ENCODE data around the gene GORASP1. TPM values are rescaled to one million over a fixed set of nuclear protein-coding genes. Genes with fewer than 3 reads are reported as not detected.

The GORASP1 gene
- total RNA-seq, 5 donors from 2014 or later (not counting 1 experiment from before 2014, with no cell fraction given): 26.7 to 55.5 (median 41.5) TPM

GRCh38 chr3:39098473-39099000 is 8.9 kb downstream of the GORASP1 start:
- 97% methylated on average over 4 of the region's 8 CpGs for WGBS (ENCODE audit: insufficient coverage)
- peak overlapping the region in 1 of 2 donors; percentile 52 for H3K27ac Mint-ChIP-seq

GRCh38 chr3:39097716-39098472 is 9.5 kb downstream of the GORASP1 start:
- Mint-ChIP-seq H3K27ac (peak overlapping the region in 1 of 2 donors; percentile 36), H3K27me3 (no peaks in the 10 kb centered on the region), H3K4me3 (no peak overlapping the region), H3K4me1 (peaks cover 10 to 17% (median 16%) of the 10 kb centered on the region in 3 donors), H3K9me3 (no peaks in the 10 kb centered on the region), H3K36me3 (peaks cover 33% of the 10 kb centered on the region)
- H3K4me1 ChIP-seq (ENCODE audit: control insufficient read depth in 1 of 2, extremely low read depth in 1 of 2, insufficient read depth in 2 of 2, low read length in 2 of 2): peaks cover 0 to 3% of the 10 kb centered on the region in 2 experiments
- DNase-seq (no peak), ATAC-seq (replicated peaks in 1 of 4) (no peak)
- H3K9me3 ChIP-seq: no peaks in the 10 kb centered on the region
- 94% methylated on average over 6 of the region's 8 CpGs for WGBS (ENCODE audit: insufficient coverage)
- ChIA-PET CTCF (interaction anchor here (0.6 to 0.9 kb wide), 2 partner anchors 157 to 171 kb away, joined by 3 read pairs; no protein-coding TSS in a partner anchor), POLR2A (no interaction called here)
- peaks cover 21 to 76% of the 10 kb centered on the region in 2 donors for H3K36me3 ChIP-seq (ENCODE audit: control insufficient read depth in 2 of 2, extremely low read depth in 1 of 2, insufficient read depth in 1 of 2, low read length in 1 of 2)
- no peaks in the 10 kb centered on the region for H3K27me3 ChIP-seq (replicated peaks in 1 of 2; ENCODE audit: control insufficient read depth in 2 of 2, extremely low read depth in 1 of 2, insufficient read depth in 2 of 2, low read length in 1 of 2)
- no peak overlapping the region for H3K4me3 ChIP-seq (ENCODE audit: control insufficient read depth in 1 of 2, extremely low read depth in 1 of 2, low read length in 1 of 2)
- H3K27ac ChIP-seq (ENCODE audit: low read length): no peak overlapping the region

More at GRCh38 chr3:39098473-39099000, 8.9 kb downstream of the GORASP1 start:
- H3K9me3 Mint-ChIP-seq: no peaks in the 10 kb centered on the region
- H3K27me3 Mint-ChIP-seq: no peaks in the 10 kb centered on the region
- Histone ChIP-seq H3K9me3 (no peaks in the 10 kb centered on the region), H3K27me3 (replicated peaks in 1 of 2; ENCODE audit: control insufficient read depth in 2 of 2, extremely low read depth in 1 of 2, insufficient read depth in 2 of 2, low read length in 1 of 2) (no peaks in the 10 kb centered on the region), H3K27ac (ENCODE audit: low read length) (no peak overlapping the region), H3K36me3 (ENCODE audit: control insufficient read depth in 2 of 2, extremely low read depth in 1 of 2, insufficient read depth in 1 of 2, low read length in 1 of 2) (peaks cover 21 to 70% of the 10 kb centered on the region in 2 donors), H3K4me3 (ENCODE audit: control insufficient read depth in 1 of 2, extremely low read depth in 1 of 2, low read length in 1 of 2) (no peak overlapping the region), H3K4me1 (ENCODE audit: control insufficient read depth in 1 of 2, extremely low read depth in 1 of 2, insufficient read depth in 2 of 2, low read length in 2 of 2) (peaks cover 0 to 3% of the 10 kb centered on the region in 2 experiments)
- ChIA-PET CTCF (interaction anchor here in 1 of 2 donors (0.9 kb wide), 1 partner anchor 170 kb away, joined by 3 read pairs; no protein-coding TSS in a partner anchor), POLR2A (no interaction called here)
- DNase-seq: no peak
- peaks cover 33% of the 10 kb centered on the region for H3K36me3 Mint-ChIP-seq
- no peak overlapping the region for H3K4me3 Mint-ChIP-seq
- H3K4me1 Mint-ChIP-seq: peaks cover 17 to 24% (median 23%) of the 10 kb centered on the region in 3 donors
- no peak for ATAC-seq (replicated peaks in 1 of 4)

GRCh38 chr3:39096775-39097174 is 10.7 kb downstream of the GORASP1 start:
- Mint-ChIP-seq H3K27me3 (no peaks in the 10 kb centered on the region), H3K36me3 (peaks cover 38% of the 10 kb centered on the region), H3K4me1 (peaks cover 5 to 7% (median 5%) of the 10 kb centered on the region in 3 donors), H3K4me3 (no peak overlapping the region), H3K27ac (peak overlapping the region in 1 of 2 donors; percentile 64), H3K9me3 (no peaks in the 10 kb centered on the region)
- Histone ChIP-seq H3K27ac (ENCODE audit: low read length) (no peak overlapping the region), H3K4me1 (ENCODE audit: control insufficient read depth in 1 of 2, extremely low read depth in 1 of 2, insufficient read depth in 2 of 2, low read length in 2 of 2) (peaks cover 0 to 3% of the 10 kb centered on the region in 2 experiments), H3K4me3 (ENCODE audit: control insufficient read depth in 1 of 2, extremely low read depth in 1 of 2, low read length in 1 of 2) (no peak overlapping the region), H3K36me3 (ENCODE audit: control insufficient read depth in 2 of 2, extremely low read depth in 1 of 2, insufficient read depth in 1 of 2, low read length in 1 of 2) (peaks cover 27 to 86% of the 10 kb centered on the region in 2 donors), H3K9me3 (no peaks in the 10 kb centered on the region), H3K27me3 (replicated peaks in 1 of 2; ENCODE audit: control insufficient read depth in 2 of 2, extremely low read depth in 1 of 2, insufficient read depth in 2 of 2, low read length in 1 of 2) (no peaks in the 10 kb centered on the region)
- ATAC-seq (replicated peaks in 1 of 4): no peak
- ChIA-PET POLR2A (no interaction called here), CTCF (no interaction called here)
- WGBS (ENCODE audit: insufficient coverage): 75% methylated on average over 1 of the region's 3 CpGs
- DNase-seq: no peak

GRCh38 chr3:39095778-39096177 is 11.6 kb downstream of the GORASP1 start:
- H3K27ac Mint-ChIP-seq: peak overlapping the region in 1 of 2 donors; percentile 28
- no peak overlapping the region for H3K4me3 ChIP-seq (ENCODE audit: control insufficient read depth in 1 of 2, extremely low read depth in 1 of 2, low read length in 1 of 2)
- H3K4me3 Mint-ChIP-seq: no peak overlapping the region
- 100% methylated on average over 1 of the region's 3 CpGs for WGBS (ENCODE audit: insufficient coverage)
- CTCF ChIA-PET: interaction anchor here in 1 of 2 donors (0.5 kb wide), 2 partner anchors 53 to 255 kb away, joined by 3 read pairs; no protein-coding TSS in a partner anchor
- no peaks in the 10 kb centered on the region for H3K4me1 ChIP-seq (ENCODE audit: control insufficient read depth in 1 of 2, extremely low read depth in 1 of 2, insufficient read depth in 2 of 2, low read length in 2 of 2)
- no peaks in the 10 kb centered on the region for H3K4me1 Mint-ChIP-seq
- H3K27ac ChIP-seq (ENCODE audit: low read length): no peak overlapping the region
- no peaks in the 10 kb centered on the region for H3K9me3 ChIP-seq
- no peaks in the 10 kb centered on the region for H3K9me3 Mint-ChIP-seq
- H3K36me3 Mint-ChIP-seq: peaks cover 38% of the 10 kb centered on the region
- no peaks in the 10 kb centered on the region for H3K27me3 Mint-ChIP-seq
- POLR2A ChIA-PET: interaction anchor here in 1 of 2 donors (0.7 kb wide), 1 partner anchor 42 kb away, joined by 3 read pairs; no protein-coding TSS in a partner anchor
- DNase-seq (no peak), ATAC-seq (replicated peaks in 1 of 4) (no peak)
- peaks cover 27 to 93% of the 10 kb centered on the region in 2 donors for H3K36me3 ChIP-seq (ENCODE audit: control insufficient read depth in 2 of 2, extremely low read depth in 1 of 2, insufficient read depth in 1 of 2, low read length in 1 of 2)
- no peaks in the 10 kb centered on the region for H3K27me3 ChIP-seq (replicated peaks in 1 of 2; ENCODE audit: control insufficient read depth in 2 of 2, extremely low read depth in 1 of 2, insufficient read depth in 2 of 2, low read length in 1 of 2)

GRCh38 chr3:39094851-39095677 is 12.4 kb downstream of the GORASP1 start:
- Mint-ChIP-seq H3K4me3 (no peak overlapping the region), H3K9me3 (no peaks in the 10 kb centered on the region), H3K27me3 (no peaks in the 10 kb centered on the region), H3K4me1 (no peaks in the 10 kb centered on the region), H3K27ac (peak overlapping the region in 1 of 2 donors; percentile 28), H3K36me3 (peaks cover 45% of the 10 kb centered on the region)
- Histone ChIP-seq H3K4me3 (ENCODE audit: control insufficient read depth in 1 of 2, extremely low read depth in 1 of 2, low read length in 1 of 2) (no peak overlapping the region), H3K27ac (ENCODE audit: low read length) (no peak overlapping the region), H3K9me3 (no peaks in the 10 kb centered on the region), H3K36me3 (ENCODE audit: control insufficient read depth in 2 of 2, extremely low read depth in 1 of 2, insufficient read depth in 1 of 2, low read length in 1 of 2) (peaks cover 27 to 92% of the 10 kb centered on the region in 2 donors), H3K27me3 (replicated peaks in 1 of 2; ENCODE audit: control insufficient read depth in 2 of 2, extremely low read depth in 1 of 2, insufficient read depth in 2 of 2, low read length in 1 of 2) (no peaks in the 10 kb centered on the region), H3K4me1 (ENCODE audit: control insufficient read depth in 1 of 2, extremely low read depth in 1 of 2, insufficient read depth in 2 of 2, low read length in 2 of 2) (no peaks in the 10 kb centered on the region)
- 94% methylated on average over 3 of the region's 7 CpGs for WGBS (ENCODE audit: insufficient coverage)
- ATAC-seq (replicated peaks in 1 of 4) (no peak), DNase-seq (no peak)
- ChIA-PET CTCF (interaction anchor here in 1 of 2 donors (0.5 kb wide), 1 partner anchor 255 kb away, joined by 3 read pairs; no protein-coding TSS in a partner anchor), POLR2A (interaction anchor here in 1 of 2 donors (0.6 kb wide), 1 partner anchor 56 kb away, joined by 4 read pairs; no protein-coding TSS in a partner anchor)

GRCh38 chr3:39090922-39091321 is 16.5 kb downstream of the GORASP1 start:
- ATAC-seq (replicated peaks in 1 of 4) (no peak), DNase-seq (no peak)
- POLR2A ChIA-PET: no interaction called here
- Mint-ChIP-seq H3K4me1 (peaks cover 0 to 3% (median 0%) of the 10 kb centered on the region in 3 donors), H3K4me3 (no peak overlapping the region), H3K9me3 (no peaks in the 10 kb centered on the region), H3K27ac (peak overlapping the region in 1 of 2 donors; percentile 11), H3K27me3 (no peaks in the 10 kb centered on the region), H3K36me3 (peaks cover 63% of the 10 kb centered on the region)
- Histone ChIP-seq H3K9me3 (no peaks in the 10 kb centered on the region), H3K4me3 (ENCODE audit: control insufficient read depth in 1 of 2, extremely low read depth in 1 of 2, low read length in 1 of 2) (no peak overlapping the region), H3K27ac (ENCODE audit: low read length) (no peak overlapping the region), H3K4me1 (ENCODE audit: control insufficient read depth in 1 of 2, extremely low read depth in 1 of 2, insufficient read depth in 2 of 2, low read length in 2 of 2) (no peaks in the 10 kb centered on the region), H3K27me3 (replicated peaks in 1 of 2; ENCODE audit: control insufficient read depth in 2 of 2, extremely low read depth in 1 of 2, insufficient read depth in 2 of 2, low read length in 1 of 2) (no peaks in the 10 kb centered on the region), H3K36me3 (ENCODE audit: control insufficient read depth in 2 of 2, extremely low read depth in 1 of 2, insufficient read depth in 1 of 2, low read length in 1 of 2) (peaks cover 21 to 94% of the 10 kb centered on the region in 2 donors)
- CTCF ChIA-PET: interaction anchor here in 1 of 2 donors (0.6 kb wide), 1 partner anchor 102 kb away, joined by 3 read pairs; no protein-coding TSS in a partner anchor
- no CpG with 5 or more reads among the region's 2 CpGs for WGBS (ENCODE audit: insufficient coverage)
